HG03280 (cell line): ENCODE data around the gene ID1.
A peak's percentile ranks its signal among the peaks of the same experiment; 100 is the strongest.
"Not testable (repeated sequence)": the region's sequence is repeated elsewhere in the genome, so short reads cannot be mapped to it uniquely, and the experiment has no call there.

ENCODE experiments used
- ATAC-seq: cut with Tn5 transposase; IDR thresholded peaks from one replicate; pipeline ENCODE4 v1.9.1; 2021; ENCODE audit warnings: mild to moderate bottlenecking, moderate library complexity; ENCODE audit not compliant: unreplicated experiment

The ID1 gene

GRCh38 chr20:31573555-31574321 is 31.4 kb upstream of the ID1 start:
- peak; percentile 3 for ATAC-seq

GRCh38 chr20:31574986-31575385 is 30.1 kb upstream of the ID1 start:
- not testable (repeated sequence) for ATAC-seq

GRCh38 chr20:31576751-31577150 is 28.3 kb upstream of the ID1 start:
- ATAC-seq, result no peak

- ATAC-seq, result no peak
Measured at GRCh38 chr20:31577194-31577593, 27.9 kb upstream of the ID1 start.

GRCh38 chr20:31578448-31579138 is 26.5 kb upstream of the ID1 start:
- ATAC-seq, result no peak

- ATAC-seq, result no peak
Measured at GRCh38 chr20:31579245-31579644, 25.8 kb upstream of the ID1 start.

- ATAC-seq, result not testable (repeated sequence)
Measured at GRCh38 chr20:31579941-31580651, 25.0 kb upstream of the ID1 start.

GRCh38 chr20:31580706-31581105 is 24.4 kb upstream of the ID1 start:
- no peak for ATAC-seq

GRCh38 chr20:31581391-31581790 is 23.7 kb upstream of the ID1 start:
- no peak for ATAC-seq

- ATAC-seq, result no peak
Measured at GRCh38 chr20:31587545-31588389, 17.3 kb upstream of the ID1 start.

- no peak for ATAC-seq
Measured at GRCh38 chr20:31590717-31591225, 14.3 kb upstream of the ID1 start.

- no peak for ATAC-seq
Measured at GRCh38 chr20:31593221-31594001, 11.7 kb upstream of the ID1 start.

- no peak for ATAC-seq
Measured at GRCh38 chr20:31594002-31594557, 11.0 kb upstream of the ID1 start.

- ATAC-seq, result no peak
Measured at GRCh38 chr20:31594558-31595379, 10.3 kb upstream of the ID1 start.

GRCh38 chr20:31595380-31595653 is 9.8 kb upstream of the ID1 start:
- no peak for ATAC-seq

- no peak for ATAC-seq
Measured at GRCh38 chr20:31595654-31596411, 9.3 kb upstream of the ID1 start.

GRCh38 chr20:31596412-31596715 is 8.7 kb upstream of the ID1 start:
- ATAC-seq, result not testable (repeated sequence)

- ATAC-seq, result no peak
Measured at GRCh38 chr20:31596831-31597480, 8.1 kb upstream of the ID1 start.
